MCF 10A (cell line): ENCODE results near the gene MIOX. TPM values are rescaled to one million over a fixed set of nuclear protein-coding genes. Genes with fewer than 3 reads are reported as not detected.
A peak's percentile ranks its signal among the peaks of the same experiment; 100 is the strongest.
"Not testable (repeated sequence)": the region's sequence is repeated elsewhere in the genome, so short reads cannot be mapped to it uniquely, and the experiment has no call there.

Experiments
- BruUV-seq: library from RNA; stranded (reverse); fragments of 400-500 nt; replicated peaks from 2 replicates; lab custom pipeline; 2021; lab: Mats Ljungman, UMichigan
- CTCF ChIA-PET: fragments of 300-600 bp; sonication (Branson Sonifier 250); formaldehyde crosslinking; extraction: SDS; loops from one replicate; lab custom pipeline; 2021; ENCODE audit warnings: antibody characterized with exemption, inconsistent platforms; lab: Yijun Ruan, JAX
- POLR2A ChIA-PET: fragments of 300-600, 350-650 bp; sonication (Branson Sonifier 250); formaldehyde crosslinking; extraction: SDS; loops from one replicate; lab custom pipeline; 2020; ENCODE audit warnings: antibody characterized with exemption, inconsistent platforms; lab: Yijun Ruan, JAX
- DNase-seq: peaks from one replicate; pipeline ENCODE4 v3.0.0-alpha.2; 2018; ENCODE audit not compliant: unreplicated experiment
- H3K27ac Mint-ChIP-seq: one replicate; pipeline ENCODE4 v1.8.0; 2022; ENCODE audit warnings: mild to moderate bottlenecking, low read depth, mixed read lengths; ENCODE audit not compliant: unreplicated experiment
- H3K27me3 Mint-ChIP-seq: one replicate; pipeline ENCODE4 v1.8.0; 2022; ENCODE audit warnings: mixed read lengths; ENCODE audit not compliant: insufficient read depth, unreplicated experiment
- H3K36me3 Mint-ChIP-seq: one replicate; pipeline ENCODE4 v1.8.0; 2022; ENCODE audit warnings: mild to moderate bottlenecking, moderate library complexity, mixed read lengths; ENCODE audit not compliant: insufficient read depth, unreplicated experiment
- H3K4me1 Mint-ChIP-seq: one replicate; pipeline ENCODE4 v1.8.0; 2022; ENCODE audit warnings: mixed read lengths; ENCODE audit not compliant: insufficient read depth, unreplicated experiment
- H3K4me3 Mint-ChIP-seq: one replicate; pipeline ENCODE4 v1.8.0; 2022; ENCODE audit warnings: mild to moderate bottlenecking, moderate library complexity, mixed read lengths; ENCODE audit not compliant: unreplicated experiment
- H3K9me3 Mint-ChIP-seq: one replicate; pipeline ENCODE4 v1.8.0; 2022; ENCODE audit warnings: mixed read lengths; ENCODE audit not compliant: unreplicated experiment
- CTCF ChIP-seq: fragments of 200-600 bp; IDR thresholded peaks from one replicate; pipeline ENCODE4 v1.8.0; 2022; ENCODE audit warnings: antibody characterized with exemption, mild to moderate bottlenecking; ENCODE audit not compliant: unreplicated experiment
- intact Hi-C: fragments of 100-400 bp; cut with micrococcal nuclease; formaldehyde crosslinking; loops from 2 replicates; pipeline ENCODE4 v1.14.1; 2022
- total RNA-seq: library from RNA; stranded (reverse); gene quantifications from 2 replicates; pipeline ENCODE4 v1.2.3, GENCODE V29; 2022

The MIOX gene
- total RNA-seq, 1 experiment from 2014 or later, result 0.63 TPM

GRCh38 chr22:50531546-50531961 lies 44.9 kb downstream of the MIOX start:
- BruUV-seq, result no TSS peak
- Mint-ChIP-seq H3K4me1 (peaks cover 22% of the 10 kb centered on the region), H3K9me3 (no peaks in the 10 kb centered on the region), H3K27ac (peak overlapping the region; percentile 97), H3K36me3 (peaks cover 35% of the 10 kb centered on the region), H3K4me3 (peak overlapping the region; percentile 85), H3K27me3 (no peaks in the 10 kb centered on the region)
- ChIA-PET CTCF (interaction anchor here (0.5 to 0.9 kb wide), 4 partner anchors 9 to 163 kb away, joined by 3 read pairs; no protein-coding TSS in a partner anchor), POLR2A (interaction anchor here (0.6 to 2.3 kb wide), 11 partner anchors 9 to 91 kb away, joined by 3 to 33 read pairs (median 5); partner anchors contain the start of genes CHKB, KLHDC7B, LMF2 and NCAPH2)
- no peak for TF ChIP-seq CTCF
- intact Hi-C loops, result loop anchor here (1.0 to 2.0 kb wide), 2 partner anchors 31 to 89 kb away; partner anchors contain the start of gene SYCE3
- DNase-seq, result peak; percentile 75

- intact Hi-C loops, result loop anchor here (1.0 to 2.0 kb wide), 3 partner anchors 9 to 89 kb away; partner anchors contain the start of gene SYCE3
- DNase-seq, result peak; percentile 77
- peak overlapping the region; percentile 85 for H3K4me3 Mint-ChIP-seq
- H3K4me1 Mint-ChIP-seq, result peaks cover 19% of the 10 kb centered on the region
- BruUV-seq, result no TSS peak
- peaks cover 34% of the 10 kb centered on the region for H3K36me3 Mint-ChIP-seq
- ChIA-PET POLR2A (interaction anchor here (0.7 to 2.3 kb wide), 10 partner anchors 9 to 126 kb away, joined by 3 to 33 read pairs (median 4); partner anchors contain the start of genes CHKB, KLHDC7B, LMF2 and NCAPH2), CTCF (interaction anchor here (0.7 to 0.9 kb wide), 3 partner anchors 9 to 164 kb away, joined by 3 read pairs; no protein-coding TSS in a partner anchor)
- no peaks in the 10 kb centered on the region for H3K9me3 Mint-ChIP-seq
- TF ChIP-seq CTCF, result no peak
- no peaks in the 10 kb centered on the region for H3K27me3 Mint-ChIP-seq
- H3K27ac Mint-ChIP-seq, result peak overlapping the region; percentile 97
Observed at GRCh38 chr22:50531962-50532674, 45.5 kb downstream of the MIOX start.

GRCh38 chr22:50532824-50533796 lies 46.5 kb downstream of the MIOX start:
- ChIA-PET POLR2A (interaction anchor here (1.0 to 2.3 kb wide), 3 partner anchors 25 to 88 kb away, joined by 3 to 8 read pairs (median 5); partner anchors contain the start of genes LMF2, NCAPH2 and SYCE3), CTCF (no interaction called here)
- peaks cover 21% of the 10 kb centered on the region for H3K4me1 Mint-ChIP-seq
- no peak for TF ChIP-seq CTCF
- no TSS peak for BruUV-seq
- no peaks in the 10 kb centered on the region for H3K9me3 Mint-ChIP-seq
- intact Hi-C loops, result loop anchor here (1.0 kb wide), 1 partner anchor 8 kb away; no protein-coding TSS in a partner anchor
- peak overlapping the region; percentile 97 for H3K27ac Mint-ChIP-seq
- DNase-seq, result no peak
- H3K27me3 Mint-ChIP-seq, result no peaks in the 10 kb centered on the region
- peak overlapping the region; percentile 85 for H3K4me3 Mint-ChIP-seq
- peaks cover 25% of the 10 kb centered on the region for H3K36me3 Mint-ChIP-seq

GRCh38 chr22:50533856-50534711 lies 47.4 kb downstream of the MIOX start:
- not testable (repeated sequence) for H3K27ac Mint-ChIP-seq, H3K27me3 Mint-ChIP-seq

More at GRCh38 chr22:50533856-50534711, 47.4 kb downstream of the MIOX start:
- peaks cover 20% of the 10 kb centered on the region for H3K4me1 Mint-ChIP-seq
- DNase-seq, BruUV-seq, H3K4me3 Mint-ChIP-seq, intact Hi-C loops, H3K9me3 Mint-ChIP-seq: not testable (repeated sequence)
- ChIA-PET CTCF (interaction anchor here (0.7 kb wide), 1 partner anchor 172 kb away, joined by 3 read pairs; no protein-coding TSS in a partner anchor), POLR2A (interaction anchor here (1.0 to 1.2 kb wide), 2 partner anchors 16 to 29 kb away, joined by 3 to 5 read pairs; partner anchors contain the start of gene SYCE3)
- H3K36me3 Mint-ChIP-seq, result peaks cover 17% of the 10 kb centered on the region
